Activated CD4-positive, alpha-beta T cell treated with anti-CD3 and anti-CD28 coated beads, Interleukin-2, amount 50 U/mL, for 48 hours (primary cell): ENCODE measurements around the gene MED9.

Experiments used
- DNase-seq, 2 experiments: peaks; one replicate each; pipeline ENCODE4 v3.0.0-alpha.2; 2020

Gene MED9

GRCh38 chr17:17518014-17518413 is 41.2 kb downstream of the MED9 start:
- DNase-seq, result no peak

GRCh38 chr17:17518951-17519350 is 42.2 kb downstream of the MED9 start:
- DNase-seq, result no peak

- DNase-seq, result no peak
Measured at GRCh38 chr17:17519886-17520285, 43.1 kb downstream of the MED9 start.

- DNase-seq, result no peak
Measured at GRCh38 chr17:17520599-17521232, 43.9 kb downstream of the MED9 start.

- no peak for DNase-seq
Measured at GRCh38 chr17:17523001-17523730, 46.4 kb downstream of the MED9 start.

- no peak for DNase-seq
Measured at GRCh38 chr17:17523731-17524490, 47.1 kb downstream of the MED9 start.

- no peak for DNase-seq
Measured at GRCh38 chr17:17525311-17525710, 48.5 kb downstream of the MED9 start.

- DNase-seq, result no peak
Measured at GRCh38 chr17:17525956-17526355, 49.2 kb downstream of the MED9 start.

- no peak for DNase-seq
Measured at GRCh38 chr17:17526369-17526768, 49.6 kb downstream of the MED9 start.

- no peak for DNase-seq
Measured at GRCh38 chr17:17527534-17527933, 50.7 kb downstream of the MED9 start.

- no peak for DNase-seq
Measured at GRCh38 chr17:17527956-17528500, 51.2 kb downstream of the MED9 start.

- no peak for DNase-seq
Measured at GRCh38 chr17:17528696-17529652, 52.2 kb downstream of the MED9 start.

- DNase-seq, result no peak
Measured at GRCh38 chr17:17531156-17531555, 54.4 kb downstream of the MED9 start.

- no peak for DNase-seq
Measured at GRCh38 chr17:17532991-17533390, 56.2 kb downstream of the MED9 start.

- no peak for DNase-seq
Measured at GRCh38 chr17:17533901-17534441, 57.2 kb downstream of the MED9 start.

GRCh38 chr17:17535957-17536356 is 59.2 kb downstream of the MED9 start:
- no peak for DNase-seq

- no peak for DNase-seq
Measured at GRCh38 chr17:17536702-17537101, 59.9 kb downstream of the MED9 start.

GRCh38 chr17:17537311-17538099 is 60.7 kb downstream of the MED9 start:
- DNase-seq, result no peak

- no peak for DNase-seq
Measured at GRCh38 chr17:17538417-17539391, 61.9 kb downstream of the MED9 start.

GRCh38 chr17:17539591-17539990 is 62.8 kb downstream of the MED9 start:
- no peak for DNase-seq
